A673 (cell line): Measurements from ENCODE around the gene DIDO1.

Experiments
- CTCF ChIP-seq: fragments of 300-800, 200-600 bp; sonication (generic); conservative IDR thresholded peaks from 2 replicates; pipeline ENCODE4 v1.5.1; 2017; ENCODE audit warnings: low read depth, mild to moderate bottlenecking, antibody characterized with exemption, low read length, moderate library complexity, mixed read lengths
- EZH2 ChIP-seq: fragments of 200-600 bp; sonication (generic); IDR thresholded peaks from 2 replicates; pipeline ENCODE4 v1.6.1; 2017; ENCODE audit warnings: borderline replicate concordance, low read depth, mild to moderate bottlenecking, mixed read lengths, antibody characterized with exemption, low read length; ENCODE audit not compliant: poor library complexity, severe bottlenecking

GRCh38 chr20:62961799-62962198 lies 35.5 kb upstream of the DIDO1 start:
- TF ChIP-seq EZH2 (no peak), CTCF (no peak)
